GM21526 (cell line): ENCODE measurements around the gene PADI4.

Experiments
- ATAC-seq: cut with Tn5 transposase; IDR thresholded peaks from one replicate; pipeline ENCODE4 v1.9.1; 2021; ENCODE audit warnings: moderate library complexity; ENCODE audit not compliant: unreplicated experiment, low FRiP score

Gene PADI4

GRCh38 chr1:17307946-17308345, at the start of gene PADI4:
Gene PADI4 (plus strand): TSS chr1:17308197. CDS start chr1:17308223, 26 bp downstream.
- no peak for ATAC-seq

GRCh38 chr1:17258758-17259130, 49.3 kb upstream of the PADI4 start:
- ATAC-seq: no peak

GRCh38 chr1:17259233-17259873, 48.6 kb upstream of the PADI4 start:
- ATAC-seq: no peak

GRCh38 chr1:17260264-17260663, 47.7 kb upstream of the PADI4 start:
- ATAC-seq: no peak

- no peak for ATAC-seq
Measured at GRCh38 chr1:17260738-17261137, 47.3 kb upstream of the PADI4 start.

GRCh38 chr1:17263936-17264335, 44.1 kb upstream of the PADI4 start:
- no peak for ATAC-seq

GRCh38 chr1:17264470-17264869, 43.5 kb upstream of the PADI4 start:
- ATAC-seq: no peak

GRCh38 chr1:17265162-17265561, 42.8 kb upstream of the PADI4 start:
- no peak for ATAC-seq

GRCh38 chr1:17265950-17266349, 42.0 kb upstream of the PADI4 start:
- no peak for ATAC-seq

- ATAC-seq: no peak
Measured at GRCh38 chr1:17270891-17271765, 36.9 kb upstream of the PADI4 start.

- no peak for ATAC-seq
Measured at GRCh38 chr1:17272066-17272465, 35.9 kb upstream of the PADI4 start.

GRCh38 chr1:17272646-17273045, 35.4 kb upstream of the PADI4 start:
- ATAC-seq: no peak

- no peak for ATAC-seq
Measured at GRCh38 chr1:17273096-17273495, 34.9 kb upstream of the PADI4 start.

- no peak for ATAC-seq
Measured at GRCh38 chr1:17274186-17275170, 33.5 kb upstream of the PADI4 start.

- no peak for ATAC-seq
Measured at GRCh38 chr1:17276568-17276967, 31.4 kb upstream of the PADI4 start.

GRCh38 chr1:17277511-17278159, 30.4 kb upstream of the PADI4 start:
- ATAC-seq: no peak

- no peak for ATAC-seq
Measured at GRCh38 chr1:17278996-17279830, 28.8 kb upstream of the PADI4 start.

GRCh38 chr1:17280436-17280835, 27.6 kb upstream of the PADI4 start:
- no peak for ATAC-seq

- no peak for ATAC-seq
Measured at GRCh38 chr1:17280894-17281293, 27.1 kb upstream of the PADI4 start.
